Hematopoietic multipotent progenitor cell treated with erythropoietin and hydrocortisone succinate and interleukin-3 and kit ligand, for 8 days (in vitro differentiated cells): Measurements from ENCODE around the gene FMN2.
"Not testable (repeated sequence)": the region's sequence is repeated elsewhere in the genome, so short reads cannot be mapped to it uniquely, and the experiment has no call there.

Source experiments
- DNase-seq: peaks from one replicate; pipeline ENCODE4 v3.0.0-alpha.2; 2015

The FMN2 gene

DNA sequence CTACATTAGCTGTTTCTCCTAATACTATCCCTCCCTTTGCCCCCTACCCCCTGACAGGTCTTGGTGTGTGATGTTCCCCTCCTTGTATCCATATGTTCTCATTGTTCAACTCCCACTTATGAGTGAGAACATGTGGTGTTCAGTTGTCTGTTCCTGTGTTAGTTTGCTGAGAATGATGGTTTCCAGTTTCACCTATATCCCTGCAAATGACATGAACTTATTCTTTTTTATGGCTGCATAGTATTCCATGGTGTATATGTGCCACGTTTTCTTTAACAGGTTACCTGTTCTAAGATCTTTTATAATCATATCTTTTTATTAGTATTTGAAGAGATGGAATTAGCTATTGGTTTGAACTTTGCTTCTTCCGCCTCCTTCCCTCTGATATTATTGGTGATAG lies 172.8 kb downstream of the FMN2 start:
- DNase-seq: not testable (repeated sequence)

DNA sequence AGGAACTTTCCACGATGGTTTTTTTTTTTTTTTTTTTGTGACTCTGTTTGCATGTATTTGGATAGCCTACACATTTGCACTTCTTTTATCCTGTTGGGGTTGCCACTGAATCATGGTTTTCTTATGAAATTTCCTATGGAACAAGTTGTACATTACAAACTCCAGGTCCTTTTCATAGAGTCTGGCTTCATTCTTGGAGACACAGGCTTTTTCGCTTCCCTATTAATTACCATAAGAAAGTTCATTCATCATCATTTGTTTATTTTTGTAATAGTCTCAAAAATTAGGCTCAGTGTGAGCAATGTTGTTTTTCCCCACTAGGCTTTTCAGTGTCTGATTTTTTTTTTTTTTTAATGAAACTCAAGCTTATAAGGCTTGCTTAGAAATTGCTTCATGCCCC lies 179.4 kb downstream of the FMN2 start:
- DNase-seq: no peak

DNA sequence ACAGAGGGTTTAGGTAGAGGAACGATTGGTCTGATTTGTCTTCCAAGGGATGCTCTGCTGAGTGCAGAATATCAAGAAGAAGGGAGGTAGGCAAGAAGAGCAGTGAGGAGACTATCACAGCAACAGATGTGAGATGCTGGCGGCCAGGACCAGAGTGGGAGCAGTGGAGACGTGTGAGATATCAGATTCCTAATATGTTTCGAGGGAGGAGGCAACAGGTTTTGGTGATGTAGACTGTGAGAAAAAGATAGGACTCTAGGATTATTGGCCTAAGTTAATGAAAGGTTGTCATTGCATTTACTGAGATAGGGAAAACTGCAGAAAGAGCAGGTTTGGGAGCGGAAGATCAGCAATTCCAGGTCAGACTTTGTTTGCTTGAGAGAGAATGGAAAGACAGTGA lies 182.9 kb downstream of the FMN2 start:
- DNase-seq: no peak

DNA sequence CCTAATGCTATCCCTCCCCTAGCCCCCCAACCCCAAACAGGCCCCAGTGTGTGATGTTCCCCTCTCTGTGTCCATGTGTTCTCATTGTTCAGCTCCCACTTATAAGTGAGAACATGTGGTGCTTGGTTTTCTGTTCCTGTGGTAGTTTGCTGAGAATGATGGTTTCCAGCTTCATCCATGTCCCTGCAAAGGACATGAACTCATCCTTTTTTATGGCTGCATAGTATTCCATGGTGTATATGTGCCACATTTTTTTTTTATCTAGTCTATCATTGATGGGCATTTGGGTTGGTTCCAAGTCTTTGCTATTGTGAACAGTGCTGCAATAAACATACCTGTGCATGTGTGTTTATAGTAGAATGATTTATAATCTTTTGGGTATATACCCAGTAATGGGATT lies 183.5 kb downstream of the FMN2 start:
- DNase-seq: not testable (repeated sequence)

DNA sequence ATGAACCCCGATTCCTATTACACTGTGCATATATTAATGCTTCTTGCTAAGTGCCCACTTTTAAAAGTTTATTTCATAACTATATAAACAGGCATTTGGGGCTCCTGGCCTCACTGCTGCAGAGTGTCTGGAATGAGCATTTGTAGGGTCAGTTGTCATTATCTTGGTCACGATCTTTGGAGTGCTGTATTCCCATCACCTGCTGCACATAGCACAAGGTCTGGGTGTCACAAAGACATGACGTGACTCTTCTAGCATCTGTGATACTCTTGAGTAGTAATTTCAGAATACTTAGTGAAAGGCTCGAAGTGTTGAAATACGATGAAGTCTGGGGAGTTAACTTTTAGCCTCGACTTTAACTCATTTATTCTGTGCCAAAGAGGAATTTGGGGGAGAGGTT lies 186.4 kb downstream of the FMN2 start:
- no peak for DNase-seq

DNA sequence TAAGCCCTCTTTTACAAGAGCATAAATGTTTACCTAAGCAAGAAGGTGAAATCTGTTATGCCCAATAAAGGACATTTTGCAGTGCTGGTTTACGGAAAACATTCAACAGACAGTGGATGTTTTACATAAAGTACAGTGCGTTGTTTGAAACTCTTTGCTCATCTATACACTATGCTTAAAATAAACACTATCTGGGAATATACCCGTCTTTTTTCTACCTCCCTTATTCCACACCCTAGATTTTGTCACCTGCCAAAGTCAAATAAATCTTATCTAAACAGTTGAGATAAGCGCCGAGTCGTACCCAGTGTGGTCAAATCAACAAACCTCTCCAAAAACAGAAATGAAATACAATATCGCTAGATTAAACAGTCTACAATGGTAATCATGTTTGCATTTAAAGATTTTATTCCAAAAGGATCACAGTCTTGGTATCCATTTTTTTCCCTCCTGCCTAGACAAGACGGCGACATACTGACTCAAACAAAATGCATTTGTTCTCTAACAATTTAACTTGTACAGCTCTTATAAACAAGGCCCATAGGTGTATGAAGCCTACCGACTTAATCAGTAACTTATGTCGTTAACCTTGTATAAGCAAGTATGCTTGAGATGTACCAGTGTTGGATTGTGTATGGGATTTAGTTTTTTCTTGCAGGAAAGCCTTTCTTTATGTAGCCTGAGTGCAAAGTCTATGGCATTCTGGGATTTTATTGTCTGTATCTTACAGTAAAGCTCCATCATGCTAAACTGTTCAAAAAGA lies 189.1 kb downstream of the FMN2 start:
- DNase-seq: no peak

DNA sequence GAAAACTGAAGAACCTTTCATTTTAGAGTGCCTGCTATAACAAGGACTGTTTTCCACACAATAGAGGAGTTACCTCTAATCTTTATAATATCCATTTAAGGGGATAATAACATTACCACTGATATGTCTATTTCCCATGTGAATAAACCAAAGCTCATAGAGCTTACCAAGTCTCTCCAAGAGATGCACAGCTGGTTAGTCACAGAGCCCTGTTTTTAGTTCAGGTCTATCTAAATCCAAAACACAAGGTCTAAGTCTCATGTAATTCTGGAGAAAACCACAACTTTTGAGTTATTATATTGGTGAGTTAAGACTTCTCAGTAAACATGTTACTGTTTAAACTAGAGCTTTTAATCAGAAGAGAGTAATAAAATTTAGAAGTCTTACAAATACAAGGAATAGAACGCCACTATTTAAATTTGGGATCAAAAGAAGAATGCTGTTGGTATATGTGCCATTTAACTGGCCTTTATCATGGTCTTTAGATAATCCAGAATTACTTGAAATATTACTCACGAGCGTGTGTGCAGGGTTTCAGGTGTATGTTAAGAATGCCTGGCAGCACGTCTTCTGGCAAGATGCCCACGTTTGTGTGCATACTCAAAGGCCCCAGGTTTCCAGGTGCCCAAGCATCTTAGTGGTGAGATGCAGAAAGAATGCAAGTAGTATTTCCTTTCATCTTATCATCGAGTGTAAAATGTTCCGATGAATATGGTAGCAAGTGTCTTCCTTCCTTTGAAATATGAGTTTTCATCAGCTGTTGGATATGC lies 190.6 kb downstream of the FMN2 start:
- no peak for DNase-seq

DNA sequence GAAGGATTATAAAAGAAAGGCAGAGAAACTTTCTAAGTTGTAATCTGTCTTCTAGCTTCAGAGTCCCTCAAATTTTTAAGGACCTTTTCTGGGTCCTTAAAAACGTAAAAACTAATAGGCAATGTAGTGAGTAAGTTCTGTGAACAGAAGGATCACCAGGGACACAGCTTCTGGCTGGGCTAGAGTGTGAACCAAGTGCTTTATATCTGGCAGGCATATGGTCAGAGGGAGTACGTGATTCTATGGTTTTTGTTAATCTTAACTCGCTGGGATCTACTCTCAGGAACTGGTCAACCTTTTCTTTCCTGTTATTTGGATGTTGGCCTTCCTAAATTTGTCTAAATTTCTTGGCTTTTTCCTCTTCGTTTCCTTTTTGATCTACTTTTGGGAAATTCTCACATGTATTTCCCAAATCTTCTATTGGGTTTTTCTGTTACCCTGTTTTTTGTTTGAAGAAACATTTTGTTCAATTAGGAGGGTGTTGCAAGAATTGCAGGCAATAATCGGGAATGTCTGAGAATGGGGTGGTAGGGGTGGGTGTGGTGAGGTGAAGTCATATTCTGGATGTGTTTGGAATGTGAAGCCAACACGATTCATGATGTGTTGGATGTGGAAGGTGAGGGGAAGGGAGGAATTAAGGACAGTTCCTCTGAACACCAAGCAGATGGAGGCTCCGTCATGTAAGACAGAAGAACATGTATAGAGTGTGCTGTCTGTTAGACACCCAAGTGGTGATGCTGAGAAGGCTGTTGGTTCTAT lies 193.2 kb downstream of the FMN2 start:
- no peak for DNase-seq

DNA sequence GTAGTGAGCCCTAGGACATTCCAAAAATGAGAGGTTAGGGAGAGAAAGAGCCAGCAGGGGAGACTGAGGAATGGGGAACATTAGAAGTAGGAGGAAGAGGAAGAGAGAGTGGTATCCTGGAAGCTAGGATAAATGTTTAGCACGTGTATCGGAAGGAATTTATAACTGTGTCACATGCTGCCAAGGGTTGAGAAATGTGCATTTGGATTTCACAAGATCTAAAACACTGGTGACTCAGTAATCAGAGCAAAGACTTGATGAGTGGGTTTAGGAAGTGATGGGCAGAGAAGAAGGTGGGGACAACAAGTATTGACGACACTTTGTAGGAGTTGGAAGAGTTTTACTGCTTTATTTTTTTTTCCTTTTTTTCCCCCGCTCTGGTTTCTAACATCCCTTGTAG lies 193.9 kb downstream of the FMN2 start:
- DNase-seq: no peak

DNA sequence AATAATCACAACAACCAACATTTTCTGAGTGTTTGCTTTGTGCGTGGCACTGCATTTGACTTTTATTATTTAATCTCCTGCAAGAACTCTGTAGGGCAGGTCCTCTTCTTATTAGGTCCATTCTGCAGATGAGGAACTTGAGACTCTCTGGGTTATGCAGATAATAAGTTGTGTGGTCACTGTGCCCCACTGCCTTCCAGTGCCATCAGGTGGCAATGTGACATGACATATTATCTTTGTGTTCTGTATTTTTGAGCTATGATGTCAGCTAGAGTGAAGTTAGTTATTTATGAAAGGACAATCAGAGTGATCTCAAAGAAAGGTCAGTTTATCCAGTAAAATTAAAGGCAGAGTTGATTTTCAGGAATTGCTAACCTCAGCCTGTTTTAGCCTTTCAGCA lies 196.0 kb downstream of the FMN2 start:
- DNase-seq: no peak

DNA sequence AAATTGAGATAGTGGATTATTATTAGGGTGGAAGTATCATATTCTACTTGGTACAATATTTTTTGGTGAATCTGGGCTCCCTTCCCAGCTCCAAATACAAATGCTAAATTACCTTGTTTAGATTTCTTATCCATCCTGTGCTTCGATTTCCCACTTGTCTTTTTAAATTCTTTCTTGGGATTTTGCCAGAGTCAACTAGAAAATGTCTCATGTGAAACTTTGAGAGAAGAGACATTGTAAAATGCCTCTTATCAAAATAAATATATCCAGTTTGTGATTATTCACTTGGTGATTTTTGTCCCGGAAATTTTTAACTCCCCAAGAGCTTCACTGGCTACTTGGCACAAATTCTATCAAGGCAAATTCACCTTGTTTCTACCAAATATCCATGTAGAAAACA lies 202.0 kb downstream of the FMN2 start:
- DNase-seq: no peak

DNA sequence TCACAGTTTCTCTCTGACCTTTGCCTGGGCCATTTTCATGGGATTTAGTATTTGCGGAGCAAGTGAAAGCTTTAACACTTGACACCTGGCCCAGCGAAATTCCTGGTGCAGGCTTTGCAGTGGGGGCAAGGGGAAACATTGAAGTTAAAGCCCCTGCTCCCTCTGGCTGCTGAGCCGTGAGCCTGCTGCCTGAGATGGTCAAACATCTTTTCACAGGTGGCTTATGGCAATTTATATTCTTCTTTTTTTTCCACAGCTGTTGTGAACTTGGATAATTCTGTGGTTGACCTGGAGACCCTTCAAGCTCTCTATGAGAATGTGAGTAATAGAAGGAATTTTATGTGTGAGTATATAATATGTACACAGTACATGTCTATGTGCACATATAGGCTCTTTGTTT lies 202.9 kb downstream of the FMN2 start:
- DNase-seq: no peak

DNA sequence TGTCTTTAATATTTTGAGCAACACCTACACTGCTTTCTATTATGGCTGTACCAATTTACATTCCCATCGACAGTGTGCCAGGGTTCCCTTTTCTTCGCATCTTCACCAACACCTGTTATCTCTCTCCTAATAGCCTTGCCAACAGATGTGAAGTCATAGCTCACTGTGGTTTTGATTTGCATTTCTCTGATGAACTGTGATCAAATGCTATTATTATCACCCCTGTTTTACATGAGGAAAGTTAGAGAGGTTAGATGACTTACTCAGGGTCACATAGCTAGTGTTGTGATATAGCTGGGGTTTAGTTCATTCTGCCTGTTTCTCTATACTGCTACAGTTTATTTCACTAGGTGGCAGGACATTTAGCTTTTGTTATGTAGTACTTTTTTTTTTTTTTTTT lies 204.1 kb downstream of the FMN2 start:
- DNase-seq: no peak

DNA sequence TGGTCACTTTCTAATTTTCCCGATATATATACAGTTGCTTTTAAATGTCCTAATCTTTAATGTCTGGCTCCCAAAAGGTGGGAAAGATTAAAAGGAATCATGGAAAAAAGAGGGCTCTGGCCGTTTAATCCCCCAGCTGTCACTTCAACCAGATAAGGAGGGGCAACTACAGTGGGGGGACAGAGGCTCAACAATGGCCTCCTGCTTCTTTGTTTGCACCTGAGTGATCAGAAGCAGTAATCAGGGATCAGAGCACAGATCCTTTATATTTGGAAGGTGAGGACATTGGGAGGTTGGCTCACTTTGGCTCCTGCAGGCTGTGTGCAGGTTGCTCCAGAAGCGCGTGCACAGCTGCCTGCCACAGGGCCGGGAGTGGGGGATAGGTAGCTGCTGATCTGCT lies 212.8 kb downstream of the FMN2 start:
- DNase-seq: no peak

DNA sequence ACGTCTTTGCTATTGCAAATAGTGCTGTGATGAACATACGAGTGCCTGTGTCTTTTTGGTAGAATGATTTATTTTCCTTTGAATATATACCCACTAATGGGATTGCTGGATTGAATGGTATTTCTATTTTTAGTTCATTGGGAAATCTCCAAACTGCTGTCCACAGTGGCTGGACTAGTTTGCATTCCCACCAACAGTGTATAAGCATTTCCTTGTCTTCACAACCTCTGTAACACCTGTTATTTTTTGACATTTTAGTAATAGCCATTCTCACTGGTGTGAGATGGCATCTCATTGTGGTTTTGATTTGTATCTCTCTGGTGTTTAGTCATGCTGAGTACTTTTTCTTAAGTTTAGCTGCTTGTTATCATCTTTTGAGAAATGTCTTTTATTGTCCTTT lies 215.0 kb downstream of the FMN2 start:
- no peak for DNase-seq

DNA sequence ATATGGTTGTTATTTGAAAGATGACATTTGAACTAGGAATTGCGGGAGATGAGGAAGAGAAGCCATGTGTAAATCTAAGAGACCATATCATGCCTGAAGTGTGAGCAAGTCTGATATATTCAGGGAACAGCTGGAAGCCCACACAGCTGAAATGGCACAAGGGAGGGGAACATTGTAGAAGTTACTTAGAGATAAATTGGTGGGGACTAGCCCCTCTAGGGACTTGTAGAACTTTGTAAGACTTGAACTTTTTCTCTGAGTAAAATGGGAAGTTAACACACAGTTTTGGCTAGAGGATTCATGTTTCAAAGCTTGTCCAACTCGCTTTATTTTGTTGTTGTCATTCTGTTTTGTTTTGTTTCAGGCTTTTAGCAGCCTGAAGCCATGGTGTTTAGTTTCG lies 216.4 kb downstream of the FMN2 start:
- DNase-seq: no peak

DNA sequence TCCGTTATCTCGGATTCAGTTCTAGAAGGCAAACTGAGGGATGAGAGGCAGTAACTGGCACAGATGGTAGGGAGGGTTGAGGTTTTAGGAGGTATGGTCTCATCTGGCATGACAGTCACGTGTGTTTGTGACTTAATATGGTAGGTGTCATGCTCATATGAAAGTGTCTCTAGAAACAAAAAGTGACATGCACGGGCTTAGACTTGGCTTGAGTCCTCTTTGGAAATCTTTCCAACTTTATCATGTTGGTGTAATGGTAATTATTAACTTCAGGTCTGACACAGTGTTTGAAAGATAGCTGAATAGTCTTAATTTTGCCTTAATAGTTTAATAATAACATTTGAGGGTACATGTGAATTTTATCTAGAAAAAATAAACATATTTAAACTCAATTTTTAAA lies 218.1 kb downstream of the FMN2 start:
- DNase-seq: no peak

DNA sequence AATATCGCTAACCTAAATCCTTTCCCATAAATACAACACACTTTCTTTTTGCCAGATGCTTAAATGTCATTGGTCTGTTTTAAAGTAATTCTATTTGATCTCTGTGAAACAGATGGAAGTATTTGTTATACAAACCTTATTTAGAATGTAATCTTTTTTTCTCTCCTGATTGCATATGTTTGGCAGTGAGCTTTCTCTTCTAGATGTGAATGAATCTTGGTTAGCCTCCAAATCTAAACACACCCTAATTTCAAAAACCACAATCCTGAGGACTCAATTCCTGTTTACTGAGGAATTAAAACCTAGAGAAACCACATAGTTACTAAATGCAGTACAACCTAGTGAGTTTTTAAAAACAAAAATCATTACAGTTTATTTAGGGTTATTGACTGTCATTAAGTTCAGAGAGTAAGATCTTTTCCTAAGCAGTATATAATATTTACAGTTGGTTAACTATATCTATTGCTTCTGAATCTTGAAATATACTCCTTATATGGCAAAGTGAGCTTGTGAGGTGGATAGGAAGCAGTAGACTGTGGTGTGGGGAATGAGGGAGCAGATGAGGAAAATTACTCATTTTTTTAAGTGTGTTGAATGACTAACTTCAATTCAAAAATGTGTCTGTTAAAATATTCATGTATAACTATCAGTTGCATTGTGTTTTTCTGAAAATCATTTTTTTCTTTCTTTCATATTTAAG lies 218.7 kb downstream of the FMN2 start:
- no peak for DNase-seq

DNA sequence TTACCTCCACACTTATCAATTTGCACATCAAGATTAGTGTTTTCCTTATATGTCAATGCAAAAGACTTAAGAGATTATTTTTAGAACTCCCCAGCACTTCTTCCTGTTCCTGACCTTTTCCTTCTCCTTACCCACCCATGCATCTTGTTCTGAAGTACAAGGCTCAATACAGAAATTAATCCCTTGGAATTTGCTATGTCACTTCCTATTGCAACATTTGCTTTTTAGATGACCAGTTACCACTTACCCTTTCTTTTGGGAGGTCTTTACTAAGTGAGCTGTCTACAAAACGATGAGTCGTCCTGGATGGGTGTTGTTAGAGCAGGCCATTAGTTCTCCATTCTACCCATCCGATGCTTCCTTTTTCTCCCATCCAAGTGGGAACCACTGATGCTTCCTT lies 221.2 kb downstream of the FMN2 start:
- no peak for DNase-seq

DNA sequence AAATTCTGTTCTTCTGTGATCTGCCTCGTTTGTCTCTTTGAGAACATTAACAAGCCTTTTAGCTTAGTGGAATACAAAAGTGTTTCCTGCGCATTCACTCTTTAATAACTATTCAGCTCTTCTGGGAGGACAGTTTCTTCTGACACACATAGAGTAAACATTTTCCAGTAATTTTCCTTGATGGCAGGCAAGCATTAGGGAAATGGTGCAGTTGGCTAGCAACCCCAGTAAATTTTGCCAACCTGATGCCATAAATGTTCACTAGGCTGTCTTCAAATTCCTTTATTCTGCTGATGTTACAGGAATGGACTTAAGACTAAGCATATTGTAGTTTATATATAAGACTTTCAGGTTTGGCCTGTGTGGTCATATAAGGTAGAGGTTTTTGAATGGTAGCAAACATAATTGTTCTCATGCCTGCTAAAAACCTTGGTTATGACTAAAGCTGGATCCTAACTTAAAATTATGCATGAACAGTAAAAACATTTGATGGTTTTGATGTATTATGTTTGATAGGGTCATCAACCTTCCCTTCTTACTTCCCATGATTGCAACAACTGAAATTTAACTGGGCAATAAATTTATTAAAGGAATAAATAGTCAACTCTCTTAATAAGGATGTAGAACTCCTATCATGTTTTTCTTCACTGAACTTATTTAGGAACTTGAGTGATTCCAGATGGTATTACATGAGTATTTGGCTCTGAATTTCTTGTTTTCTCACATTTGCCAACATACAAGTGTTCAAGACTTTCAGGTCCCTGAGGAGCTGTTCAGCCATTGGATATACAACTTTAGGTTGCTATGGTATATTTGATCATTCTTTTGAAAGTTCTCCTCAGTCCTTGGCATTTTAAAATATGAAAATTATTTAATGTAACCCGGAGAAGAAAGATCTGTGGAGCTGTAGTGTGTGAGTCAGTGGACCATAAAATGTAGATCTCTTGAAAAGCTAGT lies 223.4 kb downstream of the FMN2 start:
- no peak for DNase-seq

DNA sequence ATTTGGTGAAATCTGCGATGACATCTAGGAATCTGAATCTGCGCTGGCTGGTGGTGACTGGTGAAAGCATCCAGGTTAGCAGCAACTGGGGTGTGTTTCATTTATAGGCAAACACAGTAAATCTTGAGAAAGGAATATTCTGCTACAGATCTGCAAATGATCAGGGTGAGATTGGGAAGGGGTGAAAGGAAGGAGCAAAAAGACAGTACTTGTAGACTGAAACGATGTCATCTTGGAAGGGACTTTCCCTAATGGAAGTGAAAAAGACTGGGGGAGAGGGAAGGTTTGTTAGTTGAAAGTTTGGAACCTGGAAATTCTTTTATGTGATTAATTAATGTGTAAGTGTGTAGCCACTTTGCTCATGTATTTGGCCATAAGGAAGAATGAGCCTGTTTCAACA lies 228.3 kb downstream of the FMN2 start:
- DNase-seq: no peak

DNA sequence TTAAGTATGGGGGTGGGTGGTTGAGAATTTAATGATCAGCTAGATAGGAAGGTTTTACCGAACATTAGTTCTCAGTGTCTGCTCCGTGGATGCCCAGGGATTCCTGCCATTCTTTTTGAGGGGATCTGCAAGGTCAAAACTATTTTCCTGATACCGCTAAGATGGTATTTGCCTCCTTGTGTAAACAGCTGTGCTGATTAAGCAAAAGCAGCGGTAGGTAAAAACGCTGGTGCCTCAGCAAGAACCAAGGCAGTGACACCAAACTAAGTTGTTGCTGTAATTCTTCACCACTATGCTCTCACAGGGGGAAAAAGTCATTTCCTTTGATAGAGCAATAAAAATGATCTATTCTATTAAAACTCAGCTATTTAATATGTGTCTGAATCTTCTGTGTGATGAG lies 229.0 kb downstream of the FMN2 start:
- no peak for DNase-seq
